B cell (primary cell): ENCODE data around the gene PVALEF. TPM values are rescaled to one million over a fixed set of nuclear protein-coding genes. Genes with fewer than 3 reads are reported as not detected.

ENCODE experiments used
- ATAC-seq: fragments of 200-7000 bp; cut with Tn5 transposase; one replicate; pipeline ENCODE4 v1.10.0; 2021; ENCODE audit warnings: low read depth, mild to moderate bottlenecking, moderate number of reproducible peaks, moderate library complexity
- CTCF ChIA-PET: fragments of 350-600 bp; sonication (Branson Sonifier 250); formaldehyde crosslinking; loops from one replicate; lab custom pipeline; 2021; ENCODE audit warnings: antibody characterized with exemption, inconsistent platforms; lab: Charles Lee
- POLR2A ChIA-PET: fragments of 350-600 bp; sonication (Branson Sonifier 250); formaldehyde crosslinking; loops from one replicate; lab custom pipeline; 2021; ENCODE audit warnings: antibody characterized with exemption; lab: Charles Lee
- DNase-seq: peaks from one replicate; pipeline ENCODE4 v3.0.0; 2013
- H2AFZ ChIP-seq: 2 replicates; pipeline ENCODE4 v1.6.1; 2012; ENCODE audit warnings: mild to moderate bottlenecking, low read depth, low read length; ENCODE audit not compliant: insufficient read depth, poor library complexity, severe bottlenecking
- H3K27ac ChIP-seq, 2 donors: 1 replicate in 1 of 2; 2 replicates in 1 of 2; pipeline ENCODE4 v1.5.1; 2012 to 2013; ENCODE audit warnings: low read length in 2 of 2, mild to moderate bottlenecking in 2 of 2, moderate library complexity in 1 of 2
- H3K27me3 ChIP-seq, 4 experiments: fragments of 200-600 bp in 1 of 4; sonication (generic) in 1 of 4; replicated peaks in 1 of 4; 1 replicate in 2 of 4; 2 replicates in 2 of 4; pipeline versions ENCODE4 v1.6.1 to v1.7.0; 2013 to 2016; ENCODE audit warnings: low read length in 3 of 4, mild to moderate bottlenecking in 2 of 4, mixed read lengths in 1 of 4, moderate library complexity in 1 of 4; ENCODE audit not compliant: insufficient read depth in 4 of 4, control insufficient read depth in 3 of 4; ENCODE audit errors: control extremely low read depth in 1 of 4
- H3K36me3 ChIP-seq, 2 experiments: replicated peaks in 1 of 2; 1 replicate in 1 of 2; 2 replicates in 1 of 2; pipeline versions ENCODE4 v1.6.1 to v1.7.1; 2013; ENCODE audit warnings: low read length in 1 of 2; ENCODE audit not compliant: insufficient read depth in 2 of 2, control insufficient read depth in 1 of 2; ENCODE audit errors: control extremely low read depth in 1 of 2, extremely low read depth in 1 of 2
- H3K4me1 ChIP-seq, 2 donors: fragments of 200-600 bp in 1 of 2; sonication (generic) in 1 of 2; 1 replicate in 1 of 2; 2 replicates in 1 of 2; pipeline versions ENCODE4 v1.5.1 to v1.6.1; 2013 to 2017; ENCODE audit warnings: low read length in 2 of 2; ENCODE audit not compliant: control insufficient read depth in 2 of 2, insufficient read depth in 2 of 2
- H3K4me2 ChIP-seq: replicated peaks from 2 replicates; pipeline ENCODE3; 2012; ENCODE audit warnings: mild to moderate bottlenecking, low read depth, low read length; ENCODE audit not compliant: poor library complexity, severe bottlenecking
- H3K4me3 ChIP-seq, 5 experiments: fragments of 200-600 bp in 1 of 5; sonication (generic) in 1 of 5; 1 replicate in 3 of 5; 2 replicates in 2 of 5; pipeline versions ENCODE4 v1.5.1 to v1.7.0; 2011 to 2016; ENCODE audit warnings: low read length in 4 of 5, mild to moderate bottlenecking in 4 of 5, low read depth in 2 of 5, control low read depth in 1 of 5, moderate library complexity in 1 of 5; ENCODE audit not compliant: insufficient read depth in 1 of 5; ENCODE audit errors: control extremely low read depth in 1 of 5, extremely low read depth in 1 of 5
- H3K79me2 ChIP-seq: fragments of 200-600 bp; sonication (generic); one replicate; pipeline ENCODE4 v1.6.0; 2016; ENCODE audit warnings: low read length; ENCODE audit not compliant: control insufficient read depth, insufficient read depth
- H3K9ac ChIP-seq: fragments of 200-600 bp; sonication (generic); 2 replicates; pipeline ENCODE4 v1.6.1; 2017; ENCODE audit warnings: mild to moderate bottlenecking, low read length, moderate library complexity
- H3K9me3 ChIP-seq, 3 donors: one replicate each; pipeline versions ENCODE4 v1.6.1 to v1.7.1; 2013; ENCODE audit warnings: low read length in 2 of 3; ENCODE audit not compliant: control insufficient read depth in 2 of 3, insufficient read depth in 1 of 3; ENCODE audit errors: control extremely low read depth in 1 of 3
- H4K20me1 ChIP-seq: 2 replicates; pipeline ENCODE4 v1.6.0; 2012; ENCODE audit warnings: mild to moderate bottlenecking, low read length; ENCODE audit not compliant: insufficient read depth, control insufficient read depth, poor library complexity, severe bottlenecking
- H3K27ac Mint-ChIP-seq: one replicate; pipeline ENCODE4 v1.8.0; 2021; ENCODE audit warnings: mixed read lengths
- H3K27me3 Mint-ChIP-seq: one replicate; pipeline ENCODE4 v1.8.0; 2021; ENCODE audit warnings: mixed read lengths
- H3K4me1 Mint-ChIP-seq: one replicate; pipeline ENCODE4 v1.8.0; 2021; ENCODE audit warnings: mixed read lengths
- H3K4me3 Mint-ChIP-seq: one replicate; pipeline ENCODE4 v1.8.0; 2021; ENCODE audit warnings: mixed read lengths
- H3K9me3 Mint-ChIP-seq: one replicate; pipeline ENCODE4 v1.8.0; 2022; ENCODE audit warnings: mixed read lengths; ENCODE audit not compliant: insufficient read depth
- CTCF ChIP-seq: fragments of 200-600 bp; IDR thresholded peaks from one replicate; pipeline ENCODE4 v1.8.0; 2022; ENCODE audit warnings: antibody characterized with exemption, mild to moderate bottlenecking
- EZH2 ChIP-seq: IDR thresholded peaks from 2 replicates; pipeline ENCODE4 v1.6.1; 2012; ENCODE audit warnings: borderline replicate concordance, low read depth, mild to moderate bottlenecking, moderate library complexity, low read length; ENCODE audit not compliant: insufficient read depth, poor library complexity, severe bottlenecking
- WGBS: methylation state at CpG from one replicate; pipeline ENCODE4 v1.1.5; 2013; ENCODE audit warnings: missing lambda C conversion rate; ENCODE audit not compliant: insufficient coverage; 5-methylcytosine and 5-hydroxymethylcytosine counted together
- intact Hi-C: fragments of 100-400 bp; cut with micrococcal nuclease; formaldehyde crosslinking; loops from one replicate; pipeline ENCODE4 v1.10.0; 2022
- polyA plus RNA-seq: library from polyadenylated mRNA; depleted of rRNA; stranded (reverse); fragments of >200 nt; gene quantifications from 2 replicates; pipeline ENCODE4 v1.2.3, GENCODE V29; 2012
- total RNA-seq, 2 donors: library from RNA; stranded (reverse); fragments of 120-200 nt in 1 of 2; gene quantifications; 1 replicate in 1 of 2; 2 replicates in 1 of 2; pipeline versions ENCODE4 v1.2.3 to v1.2.4, GENCODE V29; 2013 to 2022

Gene PVALEF
- total and polyA plus RNA-seq, 2 donors (not counting 1 experiment from before 2014, with no cell fraction given) = not detected

- Histone ChIP-seq H3K79me2 (peaks cover 17% of the 10 kb centered on the region), H3K36me3 (peaks cover 0 to 14% of the 10 kb centered on the region in 2 experiments), H4K20me1 (peaks cover 9% of the 10 kb centered on the region), H3K4me2 (no peak overlapping the region), H3K9ac (no peak overlapping the region), H3K4me1 (peaks cover 15 to 20% of the 10 kb centered on the region in 2 donors), H3K9me3 (no peaks in the 10 kb centered on the region), H2AFZ (no peak overlapping the region), H3K27ac (no peak overlapping the region), H3K27me3 (no peaks in the 10 kb centered on the region), H3K4me3 (no peak overlapping the region)
- peaks cover 21% of the 10 kb centered on the region for H3K4me1 Mint-ChIP-seq
- H3K27me3 Mint-ChIP-seq = no peaks in the 10 kb centered on the region
- no peak overlapping the region for H3K4me3 Mint-ChIP-seq
- no peaks in the 10 kb centered on the region for H3K9me3 Mint-ChIP-seq
- intact Hi-C loops = no loop called here
- no peak for DNase-seq
- whole genome bisulfite sequencing = 96% methylated on average over 11 of the region's 11 CpGs
- no peak overlapping the region for H3K27ac Mint-ChIP-seq
- POLR2A ChIA-PET = no interaction called here
- TF ChIP-seq EZH2 (no peak), CTCF (no peak)
- ATAC-seq = no peak
- CTCF ChIA-PET = interaction anchor here (0.7 to 1.3 kb wide), 2 partner anchors 77 to 171 kb away, joined by 3 to 4 read pairs; no protein-coding TSS in a partner anchor
These were observed 53.7 kb downstream of the PVALEF start for GRCh38 chr17:81218991-81219390.

GRCh38 chr17:81219476-81220180 lies 54.3 kb downstream of the PVALEF start:
- H3K9me3 ChIP-seq = no peaks in the 10 kb centered on the region
- ChIA-PET POLR2A (no interaction called here), CTCF (interaction anchor here (0.7 to 1.3 kb wide), 2 partner anchors 77 to 171 kb away, joined by 3 to 4 read pairs; no protein-coding TSS in a partner anchor)
- intact Hi-C loops = loop anchor here (5.0 kb wide), 2 partner anchors 77 to 957 kb away; partner anchors contain the start of gene RNF213
- WGBS = 95% methylated on average over 22 of the region's 24 CpGs
- no peak overlapping the region for H3K9ac ChIP-seq
- H3K4me3 ChIP-seq = no peak overlapping the region
- no peaks in the 10 kb centered on the region for H3K9me3 Mint-ChIP-seq
- no peak overlapping the region for H3K4me3 Mint-ChIP-seq
- no peaks in the 10 kb centered on the region for H3K27me3 ChIP-seq
- H3K27me3 Mint-ChIP-seq = no peaks in the 10 kb centered on the region
- H3K27ac Mint-ChIP-seq = no peak overlapping the region
- no peak for ATAC-seq
- H3K4me1 Mint-ChIP-seq = peaks cover 22% of the 10 kb centered on the region
- no peak overlapping the region for H3K4me2 ChIP-seq
- H2AFZ ChIP-seq = no peak overlapping the region
- peaks cover 9% of the 10 kb centered on the region for H4K20me1 ChIP-seq
- TF ChIP-seq EZH2 (no peak), CTCF (no peak)
- H3K4me1 ChIP-seq = peaks cover 18 to 24% of the 10 kb centered on the region in 2 donors
- DNase-seq = no peak
- no peak overlapping the region for H3K27ac ChIP-seq
- H3K36me3 ChIP-seq = peaks cover 0 to 14% of the 10 kb centered on the region in 2 experiments
- peaks cover 17% of the 10 kb centered on the region for H3K79me2 ChIP-seq
